Heart right ventricle (tissue), 16 donors: ENCODE results near the gene TMEM72. TPM values are rescaled to one million over a fixed set of nuclear protein-coding genes. Genes with fewer than 3 reads are reported as not detected.

Experiments
- ATAC-seq, 8 donors: fragments of 200-7000 bp; cut with Tn5 transposase; one replicate each; pipeline ENCODE4 v1.9.1; 2020; ENCODE audit warnings: mild to moderate bottlenecking in 8 of 8, moderate library complexity in 8 of 8, moderate number of reproducible peaks in 1 of 8
- DNase-seq, 2 donors: peaks; one replicate each; pipeline ENCODE4 v3.0.0-alpha.2; 2020
- H3K27ac ChIP-seq, 10 donors: fragments of 200-600 bp; sonication (generic) in 2 of 10; one replicate each; pipeline versions ENCODE4 v1.5.0 to v1.8.0; 2020 to 2022; ENCODE audit warnings: mild to moderate bottlenecking in 3 of 10
- H3K27me3 ChIP-seq, 7 donors: fragments of 200-600 bp; one replicate each; pipeline ENCODE4 v1.8.0; 2021 to 2022; ENCODE audit warnings: mild to moderate bottlenecking in 2 of 7
- H3K36me3 ChIP-seq, 9 donors: fragments of 200-600 bp; sonication (generic) in 1 of 9; one replicate each; pipeline versions ENCODE4 v1.5.0 to v1.8.0; 2020 to 2022; ENCODE audit warnings: mild to moderate bottlenecking in 2 of 9
- H3K4me1 ChIP-seq, 9 donors: fragments of 200-600 bp; sonication (generic) in 1 of 9; one replicate each; pipeline versions ENCODE4 v1.5.0 to v1.8.0; 2020 to 2022; ENCODE audit warnings: mild to moderate bottlenecking in 4 of 9
- H3K4me3 ChIP-seq, 10 donors: fragments of 200-600 bp; sonication (generic) in 2 of 10; one replicate each; pipeline versions ENCODE4 v1.5.0 to v1.8.0; 2020 to 2022; ENCODE audit warnings: mild to moderate bottlenecking in 7 of 10, moderate library complexity in 2 of 10
- H3K9me3 ChIP-seq, 11 donors: fragments of 200-600 bp in 10 of 11; sonication (generic) in 2 of 11; one replicate each; pipeline versions ENCODE4 v1.5.0 to v1.8.0; 2013 to 2022; ENCODE audit warnings: mild to moderate bottlenecking in 2 of 11, control low read depth in 1 of 11, moderate library complexity in 1 of 11
- WGBS, 2 donors: extraction: QIAGEN DNeasy Blood & Tissue Kit; methylation state at CpG; one replicate each; pipeline ENCODE4 v1.1.7; 2013; ENCODE audit warnings: inconsistent platforms in 1 of 2; 5-methylcytosine and 5-hydroxymethylcytosine counted together
- intact Hi-C, 10 donors: fragments of 100-400 bp; cut with DNase I; formaldehyde crosslinking; loops; one replicate each; pipeline versions ENCODE4 v1.11.1 to v1.14.2; 2022
- polyA plus RNA-seq, 2 donors: library from polyadenylated mRNA; stranded (reverse); fragments of 200-250 nt; gene quantifications; one replicate each; pipeline ENCODE4 v1.2.3, GENCODE V29; 2013
- total RNA-seq, 10 donors: library from RNA; stranded (reverse); fragmentation: NEBNext Ultra II Directional in 3 of 10; extraction: Animal tissue kit (Norgen Biotek cat#: 25700) in 3 of 10; gene quantifications; one replicate each; pipeline versions ENCODE4 v1.2.1 to v1.2.4, GENCODE V29; 2021 to 2023
- TF ChIP-seq, protein P1 (sequence below), 9 donors: fragments of 200-600 bp; sonication (generic) in 2 of 9; IDR thresholded peaks; one replicate each; pipeline versions ENCODE4 v1.5.0 to v1.8.0; 2021 to 2022; ENCODE audit warnings: antibody characterized with exemption in 9 of 9, mild to moderate bottlenecking in 5 of 9, moderate library complexity in 1 of 9
- donor health status: Arrhythmogenic right ventricular cardiomyopathy.
- donor health status: ischemic (EF 13 %, LVEDD 7.1; RV severe dilation, severe dysfunction).
- donor health status: healthy with polysubstance abuse.
- donor health status: DM: no; HTN: yes; CAD: no.
- donor health status: DM: no; HTN: no; CAD: no.
- donor health status: ischemic (EF 25% LVEDD 6.9; RV normal size, moderate dysfunction).
- donor health status: ischemic (EF 25% LVEDD 5.7; RV mildly dilated, moderate dysfunction).
- donor health status: healthy.
- donor health status: DM: yes; HTN: yes; CAD: no.
- donor health status: Ischemic cardiomyopathy.
- donor health status: ischemic (EF 35%, LVEDD 5.7; RV mildly dilated, moderate dysfunction).
- donor health status: nonischemic (EF 11% LVEDD 7.7; RV severe dilation, severe dysfunction).
- donor health status: DM: yes; HTN: yes; CAD: no.
- donor health status: PGD.
- donor health status: ischemic (EF 29% LVEDD 5.4; RV normal size, mild dysfunction).
- donor health status: nonischemic (EF 23%, LVEDD 6.1; RV moderate dilation, normal function).

Gene TMEM72
- total and polyA plus RNA-seq, 12 donors, result 0.17 to 0.22 TPM; not detected in 10

DNA sequence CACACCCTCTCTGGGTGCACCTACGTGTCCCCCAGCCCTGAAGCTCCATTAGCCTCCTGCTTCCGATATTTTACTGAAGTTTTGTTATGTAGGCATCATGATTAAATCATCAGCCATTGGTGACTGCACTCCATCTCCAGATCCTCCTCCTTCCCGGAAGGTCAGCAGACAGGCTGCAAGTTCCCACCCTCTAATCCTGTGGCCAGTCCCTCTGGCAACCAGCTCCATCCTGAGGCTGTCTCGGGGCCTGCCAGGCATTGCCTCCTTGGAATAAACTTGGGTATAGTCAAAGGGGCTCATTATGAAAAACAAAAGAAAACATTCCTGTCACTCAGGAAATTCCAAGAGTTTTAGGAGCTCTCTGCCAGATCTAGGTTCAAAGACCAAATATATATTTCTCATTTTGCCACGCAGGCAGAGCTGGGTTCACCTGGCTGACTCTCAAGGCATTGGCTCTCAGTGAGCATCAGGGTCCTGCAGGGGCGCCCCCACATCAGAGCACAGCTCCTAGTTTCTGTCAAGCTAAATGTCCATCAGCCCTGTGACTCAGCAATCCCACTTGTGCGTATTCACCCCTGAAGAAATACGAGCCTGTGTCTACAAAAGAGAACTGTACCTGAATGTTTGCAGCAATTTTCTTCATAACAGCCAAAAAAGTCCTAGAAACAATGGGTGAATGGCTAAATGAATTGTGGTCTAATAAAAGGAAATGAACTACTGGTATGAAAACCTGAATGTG lies 27.4 kb upstream of the TMEM72 start:
- H3K27me3 ChIP-seq, result peaks cover 0 to 6% (median 0%) of the 10 kb centered on the region in 7 donors
- H3K36me3 ChIP-seq, result no peaks in the 10 kb centered on the region
- WGBS, 2 donors, result 85 to 87% methylated on average over 8 of the region's 8 CpGs
- no peak overlapping the region for H3K27ac ChIP-seq
- H3K4me1 ChIP-seq, result peaks cover 0 to 18% (median 7%) of the 10 kb centered on the region in 9 donors
- intact Hi-C loops, result no loop called here
- no peak for ATAC-seq
- H3K9me3 ChIP-seq, result no peaks in the 10 kb centered on the region
- TF ChIP-seq, protein P1, sequence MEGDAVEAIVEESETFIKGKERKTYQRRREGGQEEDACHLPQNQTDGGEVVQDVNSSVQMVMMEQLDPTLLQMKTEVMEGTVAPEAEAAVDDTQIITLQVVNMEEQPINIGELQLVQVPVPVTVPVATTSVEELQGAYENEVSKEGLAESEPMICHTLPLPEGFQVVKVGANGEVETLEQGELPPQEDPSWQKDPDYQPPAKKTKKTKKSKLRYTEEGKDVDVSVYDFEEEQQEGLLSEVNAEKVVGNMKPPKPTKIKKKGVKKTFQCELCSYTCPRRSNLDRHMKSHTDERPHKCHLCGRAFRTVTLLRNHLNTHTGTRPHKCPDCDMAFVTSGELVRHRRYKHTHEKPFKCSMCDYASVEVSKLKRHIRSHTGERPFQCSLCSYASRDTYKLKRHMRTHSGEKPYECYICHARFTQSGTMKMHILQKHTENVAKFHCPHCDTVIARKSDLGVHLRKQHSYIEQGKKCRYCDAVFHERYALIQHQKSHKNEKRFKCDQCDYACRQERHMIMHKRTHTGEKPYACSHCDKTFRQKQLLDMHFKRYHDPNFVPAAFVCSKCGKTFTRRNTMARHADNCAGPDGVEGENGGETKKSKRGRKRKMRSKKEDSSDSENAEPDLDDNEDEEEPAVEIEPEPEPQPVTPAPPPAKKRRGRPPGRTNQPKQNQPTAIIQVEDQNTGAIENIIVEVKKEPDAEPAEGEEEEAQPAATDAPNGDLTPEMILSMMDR (IDR thresholded peaks at IDR 0.05), result no peak
- H3K4me3 ChIP-seq, result no peak overlapping the region
- no peak for DNase-seq

DNA sequence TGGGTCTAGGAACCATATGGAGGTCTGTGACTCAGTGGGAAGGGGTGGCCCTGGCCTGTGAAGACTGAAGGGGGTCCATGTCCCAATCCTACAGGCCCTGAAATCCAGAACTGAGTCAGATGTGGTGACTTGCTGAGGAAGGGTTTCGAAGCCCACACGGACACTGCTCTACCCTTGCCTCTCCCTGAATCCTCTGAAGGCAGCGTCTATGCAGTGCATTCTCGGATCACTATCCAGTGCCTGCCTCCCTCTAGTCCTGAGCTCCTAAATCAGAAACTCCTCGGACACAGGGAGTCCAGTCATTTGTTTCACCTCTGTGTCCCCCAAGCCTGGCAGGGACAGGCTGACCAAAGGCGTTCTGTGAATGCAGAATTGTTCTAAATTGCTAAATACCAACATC lies 25.4 kb upstream of the TMEM72 start:
- no peaks in the 10 kb centered on the region for H3K36me3 ChIP-seq
- TF ChIP-seq, protein P1 (IDR thresholded peaks at IDR 0.05), result no peak
- intact Hi-C loops, result no loop called here
- no peak overlapping the region for H3K4me3 ChIP-seq
- H3K27ac ChIP-seq, result no peak overlapping the region
- H3K9me3 ChIP-seq, result no peaks in the 10 kb centered on the region
- WGBS, 2 donors, result 94 to 96% methylated on average over 6 of the region's 6 CpGs
- no peak for DNase-seq
- peaks cover 0 to 8% (median 0%) of the 10 kb centered on the region in 9 donors for H3K4me1 ChIP-seq
- ATAC-seq, result no peak
- H3K27me3 ChIP-seq, result no peaks in the 10 kb centered on the region

DNA sequence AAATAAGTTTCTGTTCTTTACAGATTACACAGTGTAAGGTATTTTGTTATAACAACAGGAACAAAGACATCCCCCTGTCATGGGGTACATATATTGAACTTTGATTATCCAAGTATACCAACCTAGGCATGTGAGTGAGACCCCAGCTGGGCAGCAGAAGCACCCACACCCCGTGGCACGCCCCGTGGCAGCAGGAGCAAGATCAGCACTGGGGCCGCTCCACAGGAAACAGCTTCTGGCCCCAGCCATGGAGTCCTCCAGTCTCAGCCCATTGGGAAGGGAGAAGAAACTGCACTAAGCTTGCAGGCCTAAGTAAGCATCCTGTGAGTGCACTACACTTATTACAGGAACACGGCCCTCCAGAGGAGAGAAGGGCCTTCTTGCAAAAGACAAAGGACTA lies 24.2 kb upstream of the TMEM72 start:
- intact Hi-C loops, result no loop called here
- Histone ChIP-seq H3K27ac (no peak overlapping the region), H3K27me3 (no peaks in the 10 kb centered on the region), H3K36me3 (no peaks in the 10 kb centered on the region), H3K4me3 (no peak overlapping the region), H3K4me1 (peaks cover 0 to 4% (median 0%) of the 10 kb centered on the region in 9 donors), H3K9me3 (no peaks in the 10 kb centered on the region)
- WGBS, 2 donors, result 91 to 97% methylated on average over 5 of the region's 5 CpGs
- ATAC-seq (no peak), DNase-seq (no peak)
- TF ChIP-seq, protein P1 (IDR thresholded peaks at IDR 0.05), result no peak

DNA sequence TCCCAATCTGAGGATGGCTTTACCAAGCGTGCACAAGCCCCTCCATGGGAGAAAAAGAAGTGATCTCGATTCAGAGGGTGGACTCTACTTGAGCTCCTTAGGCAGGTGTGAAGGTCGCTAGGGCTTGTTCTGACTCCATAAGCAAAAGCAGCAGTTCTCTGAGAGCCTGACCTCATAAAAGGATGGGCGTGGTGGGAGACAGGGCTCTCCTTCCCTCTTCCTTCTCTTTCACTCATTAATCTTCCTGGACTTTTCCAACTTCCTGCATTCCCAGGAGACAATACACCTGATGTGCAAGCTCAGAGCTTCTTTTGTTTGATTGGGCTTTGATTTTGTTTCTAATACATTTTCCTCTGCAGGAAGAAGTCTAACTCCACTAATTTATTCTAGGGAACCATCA lies 22.3 kb upstream of the TMEM72 start:
- Histone ChIP-seq H3K4me1 (no peaks in the 10 kb centered on the region), H3K4me3 (no peak overlapping the region), H3K36me3 (no peaks in the 10 kb centered on the region), H3K9me3 (no peaks in the 10 kb centered on the region), H3K27ac (no peak overlapping the region), H3K27me3 (no peaks in the 10 kb centered on the region)
- 90 to 91% methylated on average over 4 of the region's 4 CpGs for WGBS, 2 donors
- no peak for DNase-seq
- no peak for ATAC-seq
- TF ChIP-seq, protein P1 (IDR thresholded peaks at IDR 0.05), result no peak
- intact Hi-C loops, result no loop called here
